GM12864 (cell line): Measurements from ENCODE around the gene NUCKS1.

ENCODE experiments used
- DNase-seq: peaks from one replicate; pipeline ENCODE4 v3.0.0-alpha.2; 2011; ENCODE audit warnings: low read depth
- H3K4me3 ChIP-seq: 2 replicates; pipeline ENCODE4 v1.5.1; 2011; ENCODE audit warnings: mild to moderate bottlenecking, low read depth, low read length, control low read depth
- CTCF ChIP-seq: IDR thresholded peaks from 2 replicates; pipeline ENCODE4 v1.5.1; 2011; ENCODE audit warnings: low read depth, mild to moderate bottlenecking, moderate library complexity, low read length, control low read depth, inconsistent platforms; ENCODE audit errors: missing control alignments

The NUCKS1 gene

GRCh38 chr1:205665201-205666045 lies 84.6 kb downstream of the NUCKS1 start:
- H3K4me3 ChIP-seq, result no peak overlapping the region
- no peak for TF ChIP-seq CTCF
- DNase-seq, result no peak

- H3K4me3 ChIP-seq, result no peak overlapping the region
These were observed 85.5 kb downstream of the NUCKS1 start for GRCh38 chr1:205664399-205665017.

GRCh38 chr1:205663286-205663936 lies 86.6 kb downstream of the NUCKS1 start:
- no peak for TF ChIP-seq CTCF
- no peak overlapping the region for H3K4me3 ChIP-seq
- no peak for DNase-seq

More at GRCh38 chr1:205664399-205665017, 85.5 kb downstream of the NUCKS1 start:
- no peak for DNase-seq
- TF ChIP-seq CTCF, result no peak
